Loucy (cell line): ENCODE results near the gene PPP1R37.

Experiments
- CTCF ChIP-seq: fragments of 200-600 bp; sonication (generic); conservative IDR thresholded peaks from 2 replicates; pipeline ENCODE4 v1.5.1; 2014; ENCODE audit warnings: mild to moderate bottlenecking, antibody characterized with exemption, low read length
- EZH2phosphoT487 ChIP-seq: fragments of 200-600 bp; IDR thresholded peaks from 2 replicates; pipeline ENCODE4 v1.6.1; 2018; ENCODE audit warnings: antibody characterized with exemption, mild to moderate bottlenecking, moderate library complexity, borderline replicate concordance

GRCh38 chr19:45102481-45102880, 9.5 kb downstream of the PPP1R37 start:
- no peak for TF ChIP-seq CTCF
- TF ChIP-seq EZH2phosphoT487, result no peak
